Keratinocyte (primary cell): ENCODE measurements around the gene MFSD2A. TPM values are rescaled to one million over a fixed set of nuclear protein-coding genes. Genes with fewer than 3 reads are reported as not detected.
A peak's percentile ranks its signal among the peaks of the same experiment; 100 is the strongest.

Experiments
- DNase-seq: peaks from one replicate; pipeline ENCODE4 v3.0.0-alpha.2; 2011; ENCODE audit warnings: low read depth, missing footprints, low spot score
- FAIRE-seq: peaks from 2 replicates; lab custom pipeline; 2011; peaks lifted over from hg19 to GRCh38; lab: Jason Lieb, UNC
- H2AFZ ChIP-seq: 2 replicates; pipeline ENCODE4 v1.6.0; 2012; ENCODE audit warnings: low read length, control low read depth, inconsistent platforms; ENCODE audit not compliant: control insufficient read depth
- H3K27ac ChIP-seq: 2 replicates; pipeline ENCODE4 v1.5.1; 2011; ENCODE audit warnings: low read length; ENCODE audit not compliant: control insufficient read depth, insufficient read depth
- H3K27me3 ChIP-seq: 3 replicates; pipeline ENCODE4 v1.6.0; 2011; ENCODE audit warnings: low read length; ENCODE audit not compliant: control insufficient read depth, insufficient read depth; ENCODE audit errors: extremely low read depth
- H3K36me3 ChIP-seq, 2 experiments: 2 replicates in 1 of 2; 3 replicates in 1 of 2; pipeline ENCODE4 v1.5.1; 2011; ENCODE audit warnings: low read length in 2 of 2, mild to moderate bottlenecking in 1 of 2; ENCODE audit not compliant: control insufficient read depth in 2 of 2, insufficient read depth in 2 of 2; ENCODE audit errors: extremely low read depth in 1 of 2
- H3K4me1 ChIP-seq: 3 replicates; pipeline ENCODE4 v1.5.1; 2011; ENCODE audit warnings: low read length; ENCODE audit not compliant: control insufficient read depth, insufficient read depth; ENCODE audit errors: extremely low read depth
- H3K4me2 ChIP-seq: 3 replicates; pipeline ENCODE4 v1.6.0; 2011; ENCODE audit warnings: low read depth, low read length; ENCODE audit not compliant: control insufficient read depth, insufficient read depth; ENCODE audit errors: extremely low read depth
- H3K4me3 ChIP-seq, 3 experiments: fragments of 200-600 bp in 1 of 3; sonication (generic) in 1 of 3; 2 replicates in 2 of 3; 3 replicates in 1 of 3; pipeline ENCODE4 v1.5.1; 2011 to 2016; ENCODE audit warnings: low read length in 3 of 3, mild to moderate bottlenecking in 3 of 3, control low read depth in 2 of 3, inconsistent platforms in 1 of 3, low read depth in 1 of 3, mixed read lengths in 1 of 3, mixed run types in 1 of 3, moderate library complexity in 1 of 3; ENCODE audit not compliant: control insufficient read depth in 2 of 3, insufficient read depth in 2 of 3; ENCODE audit errors: extremely low read depth in 1 of 3
- H3K79me2 ChIP-seq: 2 replicates; pipeline ENCODE4 v1.6.0; 2012; ENCODE audit warnings: low read length; ENCODE audit not compliant: control insufficient read depth, insufficient read depth
- H3K9ac ChIP-seq: 3 replicates; pipeline ENCODE4 v1.6.0; 2011; ENCODE audit warnings: low read length; ENCODE audit not compliant: control insufficient read depth, insufficient read depth; ENCODE audit errors: extremely low read depth
- H3K9me1 ChIP-seq: 3 replicates; pipeline ENCODE4 v1.6.0; 2011; ENCODE audit warnings: low read length; ENCODE audit not compliant: control insufficient read depth, insufficient read depth; ENCODE audit errors: extremely low read depth
- H3K9me3 ChIP-seq: 2 replicates; pipeline ENCODE4 v1.5.1; 2012; ENCODE audit warnings: low read depth, low read length; ENCODE audit not compliant: control insufficient read depth
- H4K20me1 ChIP-seq: 3 replicates; pipeline ENCODE4 v1.6.0; 2011; ENCODE audit warnings: low read length; ENCODE audit not compliant: control insufficient read depth, insufficient read depth; ENCODE audit errors: extremely low read depth
- CTCF ChIP-seq, 3 experiments: IDR thresholded peaks in 1 of 3; conservative IDR thresholded peaks in 1 of 3; optimal IDR thresholded peaks in 1 of 3; 2 replicates in 2 of 3; 3 replicates in 1 of 3; pipeline versions ENCODE3 to v1.5.1; 2011; ENCODE audit warnings: low read length in 3 of 3, mild to moderate bottlenecking in 3 of 3, moderate library complexity in 2 of 3, control low read depth in 1 of 3, inconsistent platforms in 1 of 3; ENCODE audit not compliant: insufficient read depth in 2 of 3; ENCODE audit errors: extremely low read depth in 1 of 3
- EZH2 ChIP-seq: IDR thresholded peaks from one replicate; pipeline ENCODE4 v1.6.1; 2012; ENCODE audit warnings: inconsistent platforms, mild to moderate bottlenecking, low read length, moderate library complexity
- dilution Hi-C: fragments of 300-500 bp; cut with MboI; formaldehyde crosslinking; loops from one replicate; pipeline ENCODE4 v1.7.0; 2020; ENCODE audit warnings: low sequenced_read_pairs; ENCODE audit not compliant: extremely low pct_ligation_motif_present
- polyA plus RNA-seq, 5 experiments: library from polyadenylated mRNA; depleted of rRNA in 3 of 5; stranded (reverse) in 3 of 5; stranded (forward) in 1 of 5; unstranded in 1 of 5; fragments of >200 nt; gene quantifications; 1 replicate in 1 of 5; 2 replicates in 3 of 5; 3 replicates in 1 of 5; pipeline versions ENCODE4 v1.2.1 to v1.2.3, GENCODE V29; 2011 to 2012; ENCODE audit warnings: missing spikeins in 2 of 5, low read depth in 1 of 5, low replicate concordance in 1 of 5

MFSD2A gene
- polyA plus RNA-seq, 1 donor (not counting 4 experiments of a cell fraction or from before 2014, with no cell fraction given) = 50.1 TPM

- Histone ChIP-seq H3K9me3 (no peaks in the 10 kb centered on the region), H2AFZ (peak overlapping the region; percentile 41), H4K20me1 (no peaks in the 10 kb centered on the region), H3K27me3 (no peaks in the 10 kb centered on the region), H3K4me1 (peaks cover 33% of the 10 kb centered on the region), H3K9me1 (no peaks in the 10 kb centered on the region), H3K4me2 (peak overlapping the region; percentile 28), H3K36me3 (no peaks in the 10 kb centered on the region), H3K4me3 (no peak overlapping the region), H3K27ac (peak overlapping the region; percentile 49), H3K79me2 (no peaks in the 10 kb centered on the region), H3K9ac (no peak overlapping the region)
- dilution Hi-C loops = no loop called here
- TF ChIP-seq EZH2 = no peak
- TF ChIP-seq CTCF (optimal IDR thresholded peaks at IDR 0.05 in 1 of 3, IDR thresholded peaks at IDR 0.05 in 1 of 3, conservative IDR thresholded peaks at IDR 0.05 in 1 of 3; ENCODE audit: extremely low read depth in 1 of 3, insufficient read depth in 2 of 3, low read length in 3 of 3) = no peak
- FAIRE-seq = no peak
- DNase-seq = no peak
Observed at GRCh38 chr1:39988618-39989343, 33.8 kb downstream of the MFSD2A start.

- no peak for DNase-seq
- Histone ChIP-seq H3K27ac (peak overlapping the region; percentile 55), H3K4me3 (no peak overlapping the region), H3K9me1 (no peaks in the 10 kb centered on the region), H3K9ac (no peak overlapping the region), H3K79me2 (no peaks in the 10 kb centered on the region), H3K4me2 (no peak overlapping the region), H3K36me3 (no peaks in the 10 kb centered on the region), H2AFZ (no peak overlapping the region), H4K20me1 (no peaks in the 10 kb centered on the region), H3K9me3 (no peaks in the 10 kb centered on the region), H3K27me3 (no peaks in the 10 kb centered on the region), H3K4me1 (peaks cover 33% of the 10 kb centered on the region)
- dilution Hi-C loops = no loop called here
- FAIRE-seq = peak; percentile 90
- no peak for TF ChIP-seq EZH2
- no peak for TF ChIP-seq CTCF (optimal IDR thresholded peaks at IDR 0.05 in 1 of 3, IDR thresholded peaks at IDR 0.05 in 1 of 3, conservative IDR thresholded peaks at IDR 0.05 in 1 of 3; ENCODE audit: extremely low read depth in 1 of 3, insufficient read depth in 2 of 3, low read length in 3 of 3)
Observed at GRCh38 chr1:39990428-39990827, 35.5 kb downstream of the MFSD2A start.
